Right atrium auricular region (tissue), 2 donors: ENCODE results near the gene IGFBPL1. TPM values are rescaled to one million over a fixed set of nuclear protein-coding genes. Genes with fewer than 3 reads are reported as not detected.
"Not testable (repeated sequence)": the region's sequence is repeated elsewhere in the genome, so short reads cannot be mapped to it uniquely, and the experiment has no call there.

Source experiments
- DNase-seq: peaks from one replicate; pipeline ENCODE4 v3.0.0-alpha.2; 2019; ENCODE audit warnings: low spot score
- H3K27ac ChIP-seq, 2 donors: fragments of 200-600 bp; sonication (generic); 1 replicate in 1 of 2; 2 replicates in 1 of 2; pipeline ENCODE4 v1.5.1; 2016 to 2019
- H3K27me3 ChIP-seq, 2 donors: fragments of 200-600 bp; sonication (generic); one replicate each; pipeline versions ENCODE4 v1.5.1 to v1.6.0; 2017 to 2019
- H3K36me3 ChIP-seq: fragments of 200-600 bp; sonication (generic); one replicate; pipeline ENCODE4 v1.5.1; 2016
- H3K4me1 ChIP-seq, 2 donors: fragments of 200-600 bp; sonication (generic); one replicate each; pipeline versions ENCODE4 v1.5.1 to v1.6.0; 2017 to 2019
- H3K4me3 ChIP-seq, 2 donors: fragments of 200-600 bp; sonication (generic); 1 replicate in 1 of 2; 2 replicates in 1 of 2; pipeline ENCODE4 v1.5.1; 2017 to 2019; ENCODE audit warnings: mild to moderate bottlenecking in 1 of 2, moderate library complexity in 1 of 2
- H3K9me3 ChIP-seq, 2 donors: fragments of 200-600 bp; sonication (generic); one replicate each; pipeline ENCODE4 v1.5.1; 2019
- CTCF ChIP-seq, 2 donors: fragments of 200-600 bp; sonication (generic); IDR thresholded peaks; one replicate each; pipeline ENCODE4 v1.5.1; 2019; ENCODE audit warnings: antibody characterized with exemption in 2 of 2
- total RNA-seq, 2 donors: library from RNA; depleted of rRNA; stranded (reverse); fragments of >200 nt; gene quantifications; one replicate each; pipeline ENCODE4 v1.1.0, GENCODE V29; 2016

Gene IGFBPL1, protein sequence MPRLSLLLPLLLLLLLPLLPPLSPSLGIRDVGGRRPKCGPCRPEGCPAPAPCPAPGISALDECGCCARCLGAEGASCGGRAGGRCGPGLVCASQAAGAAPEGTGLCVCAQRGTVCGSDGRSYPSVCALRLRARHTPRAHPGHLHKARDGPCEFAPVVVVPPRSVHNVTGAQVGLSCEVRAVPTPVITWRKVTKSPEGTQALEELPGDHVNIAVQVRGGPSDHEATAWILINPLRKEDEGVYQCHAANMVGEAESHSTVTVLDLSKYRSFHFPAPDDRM
- 1 to 10 TPM; 1.3 to 2.8 TPM for total RNA-seq

GRCh38 chr9:38423973-38424843 lies at the start of gene IGFBPL1:
Gene IGFBPL1, minus strand, starts transcription at chr9:38424454. Its CDS starts 30 bp downstream, at chr9:38424424.
- H3K27ac ChIP-seq, result no peak within 1 kb of the TSS
- no peak for DNase-seq

GRCh38 chr9:38472583-38473249 lies 48.5 kb upstream of the IGFBPL1 start:
- not testable (repeated sequence) for DNase-seq, H3K36me3 ChIP-seq, H3K4me1 ChIP-seq, H3K27ac ChIP-seq, H3K27me3 ChIP-seq, H3K4me3 ChIP-seq
- H3K9me3 ChIP-seq, result peaks cover 0 to 11% of the 10 kb centered on the region in 2 donors

More at GRCh38 chr9:38423973-38424843, at the start of gene IGFBPL1:
- Histone ChIP-seq H3K4me3 (peak within 1 kb of the TSS; percentile 7 to 42), H3K4me1 (no peaks in the 10 kb centered on the region), H3K36me3 (no peaks in the 10 kb centered on the region), H3K27me3 (no peaks in the 10 kb centered on the region), H3K9me3 (no peaks in the 10 kb centered on the region)
- no peak for TF ChIP-seq CTCF (IDR thresholded peaks at IDR 0.05)

GRCh38 chr9:38467404-38467803 lies 43.1 kb upstream of the IGFBPL1 start:
- no peak overlapping the region for H3K27ac ChIP-seq
- no peaks in the 10 kb centered on the region for H3K4me1 ChIP-seq
- no peaks in the 10 kb centered on the region for H3K27me3 ChIP-seq
- DNase-seq, result no peak
- H3K9me3 ChIP-seq, result no peaks in the 10 kb centered on the region
- TF ChIP-seq CTCF (IDR thresholded peaks at IDR 0.05), result no peak
- no peak overlapping the region for H3K4me3 ChIP-seq
- H3K36me3 ChIP-seq, result no peaks in the 10 kb centered on the region

- no peak for DNase-seq
- Histone ChIP-seq H3K4me3 (no peak overlapping the region), H3K27ac (no peak overlapping the region), H3K9me3 (peaks cover 0 to 22% of the 10 kb centered on the region in 2 donors), H3K36me3 (no peaks in the 10 kb centered on the region), H3K4me1 (no peaks in the 10 kb centered on the region), H3K27me3 (no peaks in the 10 kb centered on the region)
- no peak for TF ChIP-seq CTCF (IDR thresholded peaks at IDR 0.05)
Observed at GRCh38 chr9:38453835-38454234, 29.6 kb upstream of the IGFBPL1 start.

DNA sequence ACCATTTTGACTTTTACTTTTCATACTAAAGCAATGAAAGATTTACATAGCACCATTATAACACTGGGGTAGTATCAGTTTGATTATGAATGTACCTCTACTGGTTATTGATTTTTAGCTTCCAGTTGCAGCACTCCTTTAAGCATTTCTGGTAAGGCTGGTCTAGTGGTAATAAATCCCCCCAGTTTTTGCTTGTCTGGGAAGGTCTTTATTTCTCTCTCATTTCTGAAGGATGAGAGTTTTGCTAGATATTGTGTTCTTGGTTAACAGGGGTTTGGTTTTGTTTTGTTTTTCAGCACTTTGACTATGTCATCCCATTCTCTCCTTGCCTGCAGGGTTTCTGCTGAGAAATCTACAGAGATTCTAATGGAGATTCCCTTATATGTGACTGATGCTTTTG lies 26.9 kb upstream of the IGFBPL1 start:
- no peak overlapping the region for H3K4me3 ChIP-seq
- TF ChIP-seq CTCF (IDR thresholded peaks at IDR 0.05), result no peak
- H3K9me3 ChIP-seq, result peaks cover 0 to 22% of the 10 kb centered on the region in 2 donors
- no peaks in the 10 kb centered on the region for H3K27me3 ChIP-seq
- H3K36me3 ChIP-seq, result no peaks in the 10 kb centered on the region
- H3K27ac ChIP-seq, result no peak overlapping the region
- no peaks in the 10 kb centered on the region for H3K4me1 ChIP-seq
- no peak for DNase-seq

DNA sequence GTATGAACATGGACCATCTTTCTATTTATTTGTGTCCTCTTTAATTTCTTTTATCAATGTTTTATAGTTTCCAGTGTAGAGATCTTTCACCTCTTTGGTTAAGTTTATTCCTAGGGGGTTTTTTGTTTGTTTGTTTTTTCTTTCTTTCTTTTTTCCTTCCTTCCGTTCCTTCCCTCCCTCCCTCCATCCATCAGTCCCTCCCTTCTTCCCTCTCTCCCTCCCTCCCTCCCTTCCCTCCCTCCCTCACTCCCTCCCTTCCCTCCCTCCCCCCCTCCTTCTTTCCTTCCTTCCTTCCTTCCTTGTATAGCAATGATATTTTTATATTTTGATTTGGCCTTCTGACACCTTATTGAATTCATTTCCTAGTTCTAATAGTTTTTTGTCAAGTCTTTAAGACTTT lies 23.4 kb upstream of the IGFBPL1 start:
- H3K4me1 ChIP-seq, result no peaks in the 10 kb centered on the region
- H3K36me3 ChIP-seq, result no peaks in the 10 kb centered on the region
- H3K4me3 ChIP-seq, result no peak overlapping the region
- TF ChIP-seq CTCF (IDR thresholded peaks at IDR 0.05), result no peak
- H3K27ac ChIP-seq, result no peak overlapping the region
- no peak for DNase-seq
- H3K27me3 ChIP-seq, result no peaks in the 10 kb centered on the region
- peaks cover 0 to 22% of the 10 kb centered on the region in 2 donors for H3K9me3 ChIP-seq
